ENCODE data around the gene PLB1. TPM values are rescaled to one million over a fixed set of nuclear protein-coding genes. Genes with fewer than 3 reads are reported as not detected.

The PLB1 gene
- total RNA-seq, 1 donor from 2014 or later: 0.64 TPM

- H3K36me3 Mint-ChIP-seq (ENCODE audit: low read depth): no peaks in the 10 kb centered on the region
- ChIA-PET POLR2A (interaction anchor here (1.1 kb wide), 1 partner anchor 133 kb away, joined by 3 read pairs; the partner anchor contains the start of gene PPP1CB), CTCF (interaction anchor here (1.2 to 1.4 kb wide), 2 partner anchors 21 to 24 kb away, joined by 3 read pairs; no protein-coding TSS in a partner anchor)
- H3K9me3 Mint-ChIP-seq: no peaks in the 10 kb centered on the region
- no peak for TF ChIP-seq CTCF (IDR thresholded peaks at IDR 0.05)
- intact Hi-C loops (cut with micrococcal nuclease): no loop called here
- no peak for ATAC-seq (ENCODE audit: low read depth)
- no peak overlapping the region for H3K4me3 Mint-ChIP-seq
- H3K4me1 Mint-ChIP-seq: peaks cover 25% of the 10 kb centered on the region
- no peaks in the 10 kb centered on the region for H3K27me3 Mint-ChIP-seq
- DNase-seq: no peak
- no peak overlapping the region for H3K27ac Mint-ChIP-seq
These were observed 122.6 kb downstream of the PLB1 start for GRCh38 chr2:28618221-28619141.

- ChIA-PET POLR2A (no interaction called here), CTCF (interaction anchor here (4.2 kb wide), 1 partner anchor 25 kb away, joined by 13 read pairs; no protein-coding TSS in a partner anchor)
- ATAC-seq (ENCODE audit: low read depth) (no peak), DNase-seq (no peak)
- Mint-ChIP-seq H3K9me3 (no peaks in the 10 kb centered on the region), H3K36me3 (ENCODE audit: low read depth) (no peaks in the 10 kb centered on the region), H3K27ac (no peak overlapping the region), H3K4me3 (no peak overlapping the region), H3K27me3 (no peaks in the 10 kb centered on the region), H3K4me1 (peaks cover 28% of the 10 kb centered on the region)
- intact Hi-C loops (cut with micrococcal nuclease): no loop called here
- TF ChIP-seq CTCF (IDR thresholded peaks at IDR 0.05): no peak
These were observed 123.6 kb downstream of the PLB1 start for GRCh38 chr2:28619213-28620196.

GRCh38 chr2:28620291-28620793, 124.5 kb downstream of the PLB1 start:
- CTCF ChIA-PET: interaction anchor here (4.2 kb wide), 1 partner anchor 26 kb away, joined by 13 read pairs; no protein-coding TSS in a partner anchor

GRCh38 chr2:28620801-28621171, 124.9 kb downstream of the PLB1 start:
- ATAC-seq (ENCODE audit: low read depth) (no peak), DNase-seq (no peak)
- no peak for TF ChIP-seq CTCF (IDR thresholded peaks at IDR 0.05)
- CTCF ChIA-PET: interaction anchor here (4.2 kb wide), 1 partner anchor 26 kb away, joined by 13 read pairs; no protein-coding TSS in a partner anchor
- Mint-ChIP-seq H3K27me3 (no peaks in the 10 kb centered on the region), H3K9me3 (no peaks in the 10 kb centered on the region), H3K4me1 (peaks cover 41% of the 10 kb centered on the region), H3K27ac (no peak overlapping the region), H3K4me3 (no peak overlapping the region), H3K36me3 (ENCODE audit: low read depth) (no peaks in the 10 kb centered on the region)
- intact Hi-C loops (cut with micrococcal nuclease): no loop called here
- POLR2A ChIA-PET: interaction anchor here (2.0 kb wide), 1 partner anchor 26 kb away, joined by 6 read pairs; no protein-coding TSS in a partner anchor

More at GRCh38 chr2:28620291-28620793, 124.5 kb downstream of the PLB1 start:
- DNase-seq: no peak
- ATAC-seq (ENCODE audit: low read depth): no peak
- POLR2A ChIA-PET: interaction anchor here (2.0 kb wide), 1 partner anchor 26 kb away, joined by 6 read pairs; no protein-coding TSS in a partner anchor
- Mint-ChIP-seq H3K4me1 (peaks cover 37% of the 10 kb centered on the region), H3K36me3 (ENCODE audit: low read depth) (no peaks in the 10 kb centered on the region), H3K4me3 (no peak overlapping the region), H3K27me3 (no peaks in the 10 kb centered on the region), H3K9me3 (no peaks in the 10 kb centered on the region), H3K27ac (no peak overlapping the region)
- no peak for TF ChIP-seq CTCF (IDR thresholded peaks at IDR 0.05)
- intact Hi-C loops (cut with micrococcal nuclease): no loop called here
